GM21526 (cell line): ENCODE results near the gene FBXO44.
"Not testable (repeated sequence)": the region's sequence is repeated elsewhere in the genome, so short reads cannot be mapped to it uniquely, and the experiment has no call there.

Experiments
- ATAC-seq: cut with Tn5 transposase; IDR thresholded peaks from one replicate; pipeline ENCODE4 v1.9.1; 2021; ENCODE audit warnings: moderate library complexity; ENCODE audit not compliant: unreplicated experiment, low FRiP score

The FBXO44 gene

DNA sequence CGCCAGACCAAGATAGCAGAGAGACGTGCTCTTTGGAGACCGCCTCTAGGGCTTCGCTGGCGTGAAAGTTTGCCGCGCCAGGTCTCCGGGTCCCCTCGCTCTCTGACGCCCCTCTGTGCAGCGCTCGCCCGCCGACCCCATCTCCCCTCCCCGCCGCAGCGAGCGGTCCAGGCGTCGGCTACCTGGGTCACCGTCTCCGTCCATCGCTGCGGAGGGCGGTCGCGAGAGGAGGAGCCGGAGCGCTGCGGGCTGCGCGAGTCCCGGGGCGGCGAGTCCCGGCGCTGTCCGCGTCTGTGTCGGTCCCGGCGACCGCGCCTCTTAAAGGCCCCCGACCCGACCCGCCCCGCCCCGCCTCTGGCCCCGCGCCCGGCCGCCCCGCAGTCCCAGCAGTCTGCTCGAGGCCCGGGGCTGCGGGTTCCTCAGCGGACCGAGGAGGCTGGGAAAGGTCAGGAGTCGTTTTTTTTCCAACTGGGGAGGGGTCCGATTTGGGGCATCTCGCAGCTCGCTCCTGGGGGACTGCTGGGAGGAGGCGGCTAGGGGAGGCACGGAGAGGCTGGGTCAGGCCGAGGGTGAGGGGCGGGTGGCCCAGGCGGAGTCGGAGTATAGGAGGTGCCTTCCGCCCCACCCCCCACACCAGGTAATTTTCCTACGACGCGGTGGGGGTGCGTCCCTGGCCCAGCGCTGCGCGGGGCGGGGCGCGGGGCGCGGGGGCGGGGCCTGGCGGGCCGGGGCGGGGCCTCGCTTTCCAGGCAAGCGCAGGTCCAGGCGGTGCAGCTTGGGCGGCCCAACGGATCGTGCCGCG, at the start of gene FBXO44, which contains the start of gene FBXO2:
Gene FBXO44 (plus strand): TSS at position 741 of the 802 bp plus-strand sequence. CDS start 959 bp downstream, outside the sequence.
Gene FBXO2 (minus strand): TSS at position 293 of the 802 bp plus-strand sequence. CDS start 89 bp downstream, at position 204.
- ATAC-seq = no peak

GRCh38 chr1:11606775-11607174, 47.9 kb upstream of the FBXO44 start:
- ATAC-seq = no peak

DNA sequence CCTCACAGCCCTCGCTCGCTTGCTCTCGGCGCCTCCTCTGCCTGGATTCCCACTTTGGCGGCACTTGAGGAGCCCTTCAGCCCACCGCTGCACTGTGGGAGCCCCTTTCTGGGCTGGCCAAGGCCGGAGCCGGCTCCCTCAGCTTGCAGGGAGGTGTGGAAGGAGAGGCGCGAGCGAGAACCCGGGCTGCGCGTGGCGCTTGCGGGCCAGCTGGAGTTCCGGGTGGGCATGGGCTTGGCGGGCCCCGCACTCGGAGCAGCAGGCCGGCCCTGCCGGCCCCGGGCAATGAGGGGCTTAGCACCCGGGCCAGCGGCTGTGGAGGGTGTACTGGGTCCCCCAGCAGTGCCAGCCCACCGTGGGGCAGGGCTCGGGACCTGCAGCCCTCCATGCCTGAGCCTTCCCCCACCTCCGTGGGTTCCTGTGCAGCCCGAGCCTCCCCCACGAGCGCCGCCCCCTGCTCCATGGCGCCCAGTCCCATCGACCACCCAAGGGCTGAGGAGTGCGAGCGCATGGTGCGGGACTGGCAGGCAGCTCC, 46.0 kb upstream of the FBXO44 start:
- not testable (repeated sequence) for ATAC-seq

- ATAC-seq = not testable (repeated sequence)
Observed at GRCh38 chr1:11609378-11609777, 45.3 kb upstream of the FBXO44 start.

GRCh38 chr1:11610629-11611180, 44.0 kb upstream of the FBXO44 start:
- ATAC-seq = no peak

GRCh38 chr1:11611638-11612327, 42.9 kb upstream of the FBXO44 start:
- no peak for ATAC-seq

- no peak for ATAC-seq
Observed at GRCh38 chr1:11613347-11613746, 41.3 kb upstream of the FBXO44 start.

- no peak for ATAC-seq
Observed at GRCh38 chr1:11615090-11615489, 39.6 kb upstream of the FBXO44 start.

DNA sequence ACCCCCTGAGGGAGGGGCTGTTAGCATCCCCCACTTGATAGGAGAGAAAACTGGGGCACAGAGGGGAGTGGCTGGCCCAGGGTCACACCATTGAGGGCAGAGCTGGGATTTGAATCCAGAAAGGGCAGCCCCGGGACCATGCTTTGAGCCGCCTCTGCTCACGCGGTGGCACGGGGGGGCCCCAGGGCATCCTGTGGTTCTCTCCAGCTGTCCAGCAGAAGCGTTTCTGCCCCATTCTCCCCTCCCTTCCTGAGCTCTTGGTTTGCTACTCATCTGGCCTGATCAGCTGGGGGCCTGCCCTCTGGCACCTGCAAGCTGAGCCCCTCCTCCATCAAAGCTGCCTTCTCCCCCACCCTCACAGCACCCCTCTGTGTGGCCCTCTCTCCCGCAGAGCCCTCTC, 37.9 kb upstream of the FBXO44 start:
- ATAC-seq = no peak

DNA sequence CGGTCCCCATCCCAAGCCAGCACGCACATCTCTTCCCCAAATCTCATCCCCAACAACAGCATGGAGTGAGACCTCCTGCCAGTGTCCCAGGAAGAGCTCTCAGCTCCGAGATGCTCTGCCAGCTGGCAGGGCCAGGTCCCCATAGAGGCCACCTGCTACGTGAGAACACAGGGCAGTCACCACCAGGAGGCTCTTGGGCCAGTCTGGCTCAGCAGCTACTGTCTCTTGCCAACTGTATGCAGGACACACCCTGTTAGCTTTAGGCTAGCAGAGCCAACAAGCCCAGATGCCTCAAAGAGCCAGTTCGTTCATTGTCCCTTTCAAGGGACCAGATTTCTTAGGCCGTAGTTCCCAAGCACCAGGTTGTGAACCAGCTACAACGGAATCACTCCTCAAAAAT, 37.4 kb upstream of the FBXO44 start:
- ATAC-seq = no peak

DNA sequence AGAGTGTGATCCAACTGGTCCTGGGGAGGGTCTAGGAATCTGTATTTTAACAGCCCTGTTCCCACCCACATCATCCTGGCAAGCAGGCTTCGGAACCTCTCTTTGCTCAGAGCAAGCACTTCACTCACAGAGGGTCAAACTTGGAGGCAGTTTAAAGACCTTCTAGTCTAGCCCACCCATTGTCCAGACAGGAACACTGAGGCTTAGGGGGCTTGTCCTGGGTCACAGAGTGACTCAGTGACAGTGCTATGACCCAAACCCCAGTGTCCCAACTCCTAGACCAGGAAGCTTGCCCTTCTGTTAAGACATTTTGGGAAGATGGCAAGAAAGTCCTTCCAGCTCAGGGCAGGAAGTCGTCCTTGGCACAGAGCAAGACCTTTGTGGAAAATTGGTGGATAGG, 36.9 kb upstream of the FBXO44 start:
- no peak for ATAC-seq

GRCh38 chr1:11620405-11620804, 34.3 kb upstream of the FBXO44 start:
- ATAC-seq = no peak

GRCh38 chr1:11620924-11621323, 33.8 kb upstream of the FBXO44 start:
- no peak for ATAC-seq

GRCh38 chr1:11622398-11622797, 32.3 kb upstream of the FBXO44 start:
- ATAC-seq = no peak

- no peak for ATAC-seq
Observed at GRCh38 chr1:11623702-11624101, 31.0 kb upstream of the FBXO44 start.

GRCh38 chr1:11626551-11626950, 28.1 kb upstream of the FBXO44 start:
- no peak for ATAC-seq

DNA sequence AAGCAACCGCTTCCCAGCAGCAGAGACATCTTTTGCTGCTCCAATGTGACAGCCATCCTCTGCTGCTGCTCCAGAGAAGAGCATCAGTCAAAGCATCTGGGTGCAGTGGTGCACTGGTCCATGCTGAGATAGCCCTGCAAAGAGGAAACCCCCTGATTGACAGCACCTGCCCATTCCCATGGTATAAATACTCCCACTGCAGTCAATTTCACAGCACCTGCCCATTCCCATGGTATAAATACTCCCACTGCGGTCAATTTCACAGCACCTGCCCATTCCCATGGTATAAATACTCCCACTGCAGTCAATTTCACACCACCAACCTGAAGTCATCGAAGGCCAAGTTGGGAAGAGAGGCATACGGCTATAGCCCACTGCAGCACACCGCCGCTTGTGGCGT, 25.9 kb upstream of the FBXO44 start:
- ATAC-seq = no peak

- no peak for ATAC-seq
Observed at GRCh38 chr1:11629184-11630016, 25.3 kb upstream of the FBXO44 start.

GRCh38 chr1:11634365-11635192, 20.1 kb upstream of the FBXO44 start:
- ATAC-seq = no peak
